ENCODE results near the gene APH1B.

DNA sequence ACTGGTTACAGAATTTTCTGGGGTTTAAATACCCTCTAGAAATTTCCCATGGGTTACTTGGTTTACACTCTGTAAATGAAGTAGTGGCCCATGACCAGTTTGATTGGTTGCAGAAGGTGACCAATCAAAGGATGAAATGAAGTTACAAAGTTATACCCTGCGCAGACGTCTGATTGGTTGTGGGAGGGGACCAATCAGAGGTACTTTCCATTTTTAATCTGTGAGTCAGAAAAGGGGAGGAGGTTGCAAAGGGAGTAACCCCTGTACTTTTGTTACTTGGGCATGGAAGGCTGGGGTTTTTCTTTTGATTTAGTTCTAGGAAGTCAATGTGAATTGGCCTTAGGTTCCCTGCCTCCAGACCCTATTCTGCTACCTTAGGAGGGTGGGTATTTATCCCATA lies 18.7 kb upstream of the APH1B start:
- TF ChIP-seq, protein P1, sequence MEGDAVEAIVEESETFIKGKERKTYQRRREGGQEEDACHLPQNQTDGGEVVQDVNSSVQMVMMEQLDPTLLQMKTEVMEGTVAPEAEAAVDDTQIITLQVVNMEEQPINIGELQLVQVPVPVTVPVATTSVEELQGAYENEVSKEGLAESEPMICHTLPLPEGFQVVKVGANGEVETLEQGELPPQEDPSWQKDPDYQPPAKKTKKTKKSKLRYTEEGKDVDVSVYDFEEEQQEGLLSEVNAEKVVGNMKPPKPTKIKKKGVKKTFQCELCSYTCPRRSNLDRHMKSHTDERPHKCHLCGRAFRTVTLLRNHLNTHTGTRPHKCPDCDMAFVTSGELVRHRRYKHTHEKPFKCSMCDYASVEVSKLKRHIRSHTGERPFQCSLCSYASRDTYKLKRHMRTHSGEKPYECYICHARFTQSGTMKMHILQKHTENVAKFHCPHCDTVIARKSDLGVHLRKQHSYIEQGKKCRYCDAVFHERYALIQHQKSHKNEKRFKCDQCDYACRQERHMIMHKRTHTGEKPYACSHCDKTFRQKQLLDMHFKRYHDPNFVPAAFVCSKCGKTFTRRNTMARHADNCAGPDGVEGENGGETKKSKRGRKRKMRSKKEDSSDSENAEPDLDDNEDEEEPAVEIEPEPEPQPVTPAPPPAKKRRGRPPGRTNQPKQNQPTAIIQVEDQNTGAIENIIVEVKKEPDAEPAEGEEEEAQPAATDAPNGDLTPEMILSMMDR (IDR thresholded peaks at IDR 0.05 in 8 of 11, conservative IDR thresholded peaks at IDR 0.05 in 3 of 11) = no peak
- TF ChIP-seq POLR2A (IDR thresholded peaks at IDR 0.05) (no peak), POLR2AphosphoS5 (IDR thresholded peaks at IDR 0.05) (no peak)
